ENCODE data around the gene ZBTB16. TPM values are rescaled to one million over a fixed set of nuclear protein-coding genes. Genes with fewer than 3 reads are reported as not detected.

The ZBTB16 gene
- polyA plus RNA-seq, 2 donors = 4.6 to 9.6 TPM

DNA sequence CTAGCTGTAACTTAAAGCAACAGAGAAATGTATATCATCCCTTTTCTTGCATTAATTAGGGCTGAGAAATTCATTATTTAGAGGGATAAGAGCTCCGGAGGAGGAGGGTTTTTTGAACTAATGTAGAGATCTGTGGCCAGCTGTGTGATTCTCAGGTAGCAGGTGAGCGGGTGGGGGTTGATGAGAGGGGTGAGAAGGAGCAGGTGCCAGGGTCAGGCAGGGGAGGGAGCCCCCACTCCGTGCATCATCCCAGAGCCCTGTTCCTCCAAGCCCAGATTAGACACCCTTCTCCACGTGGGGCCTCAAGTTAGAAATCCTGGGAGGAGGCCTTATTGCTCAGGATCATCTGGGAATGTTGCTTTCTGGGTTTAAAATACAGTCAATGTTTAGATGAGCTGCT is 24.9 kb downstream of the ZBTB16 start:
- H3K9me3 ChIP-seq (ENCODE audit: control insufficient read depth in 2 of 2, insufficient read depth in 1 of 2, low read depth in 1 of 2, low read length in 1 of 2) = no peaks in the 10 kb centered on the region
- H3K4me1 ChIP-seq (ENCODE audit: control insufficient read depth in 2 of 2, insufficient read depth in 2 of 2, low read length in 1 of 2) = peaks cover 10 to 23% of the 10 kb centered on the region in 2 donors
- no peak overlapping the region for H3K27ac ChIP-seq (ENCODE audit: low read depth in 2 of 2, low read length in 1 of 2)
- 57 to 58% methylated on average over 4 of the region's 4 CpGs for WGBS, 2 donors
- peaks cover 0 to 4% of the 10 kb centered on the region in 2 donors for H3K36me3 ChIP-seq (ENCODE audit: control insufficient read depth in 2 of 2, insufficient read depth in 2 of 2, low read length in 1 of 2)
- no peaks in the 10 kb centered on the region for H3K27me3 ChIP-seq (ENCODE audit: control insufficient read depth in 1 of 2, insufficient read depth in 2 of 2, low read length in 2 of 2)
- H3K4me3 ChIP-seq (ENCODE audit: low read depth in 1 of 2, low read length in 2 of 2) = no peak overlapping the region

DNA sequence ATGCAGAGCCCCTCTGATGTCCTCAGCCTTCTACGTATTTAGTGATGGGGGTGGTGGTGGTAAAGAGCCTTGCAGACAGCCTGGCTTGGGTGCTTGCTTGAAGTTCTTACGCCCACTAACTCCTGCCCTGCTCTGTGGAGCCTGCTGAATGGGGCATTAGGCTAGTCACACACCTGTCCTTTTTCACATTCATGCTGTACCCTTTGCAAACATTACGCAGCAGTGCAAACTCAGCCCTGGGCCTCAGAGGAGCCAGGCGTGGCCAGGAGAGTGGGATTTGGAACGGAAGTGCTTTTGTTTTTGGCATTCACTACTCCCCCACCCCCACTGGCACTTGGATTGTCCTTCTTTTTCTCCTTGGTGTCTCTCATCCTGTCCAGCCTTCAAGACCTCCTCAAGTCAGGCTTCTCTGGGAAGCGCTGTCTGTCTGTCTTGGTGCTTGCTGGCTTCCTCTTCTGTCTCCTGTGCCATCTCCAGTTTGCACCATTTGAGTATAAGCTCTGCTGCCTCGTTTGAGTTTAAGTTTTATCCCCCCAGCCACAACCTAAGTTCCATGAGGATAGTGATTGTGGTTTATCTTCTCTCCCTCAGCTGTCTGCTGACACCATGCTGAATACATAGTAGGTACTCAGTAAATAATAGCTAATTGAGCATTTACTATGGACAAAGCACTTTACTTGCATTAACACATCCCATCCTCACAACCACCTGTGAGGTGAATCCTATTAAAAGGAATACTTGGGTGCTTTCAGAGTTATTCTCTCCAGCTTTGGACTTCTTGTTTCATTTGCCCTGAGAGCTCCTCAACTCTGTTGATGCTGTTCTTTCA is 26.7 kb downstream of the ZBTB16 start:
- H3K4me3 ChIP-seq (ENCODE audit: low read depth in 1 of 2, low read length in 2 of 2) = no peak overlapping the region
- H3K4me1 ChIP-seq (ENCODE audit: control insufficient read depth in 2 of 2, insufficient read depth in 2 of 2, low read length in 1 of 2) = peaks cover 4 to 16% of the 10 kb centered on the region in 2 donors
- 57 to 69% methylated on average over 7 of the region's 7 CpGs for WGBS, 2 donors
- H3K36me3 ChIP-seq (ENCODE audit: control insufficient read depth in 2 of 2, insufficient read depth in 2 of 2, low read length in 1 of 2) = peaks cover 0 to 4% of the 10 kb centered on the region in 2 donors
- H3K27me3 ChIP-seq (ENCODE audit: control insufficient read depth in 1 of 2, insufficient read depth in 2 of 2, low read length in 2 of 2) = no peaks in the 10 kb centered on the region
- no peaks in the 10 kb centered on the region for H3K9me3 ChIP-seq (ENCODE audit: control insufficient read depth in 2 of 2, insufficient read depth in 1 of 2, low read depth in 1 of 2, low read length in 1 of 2)
- no peak overlapping the region for H3K27ac ChIP-seq (ENCODE audit: low read depth in 2 of 2, low read length in 1 of 2)

DNA sequence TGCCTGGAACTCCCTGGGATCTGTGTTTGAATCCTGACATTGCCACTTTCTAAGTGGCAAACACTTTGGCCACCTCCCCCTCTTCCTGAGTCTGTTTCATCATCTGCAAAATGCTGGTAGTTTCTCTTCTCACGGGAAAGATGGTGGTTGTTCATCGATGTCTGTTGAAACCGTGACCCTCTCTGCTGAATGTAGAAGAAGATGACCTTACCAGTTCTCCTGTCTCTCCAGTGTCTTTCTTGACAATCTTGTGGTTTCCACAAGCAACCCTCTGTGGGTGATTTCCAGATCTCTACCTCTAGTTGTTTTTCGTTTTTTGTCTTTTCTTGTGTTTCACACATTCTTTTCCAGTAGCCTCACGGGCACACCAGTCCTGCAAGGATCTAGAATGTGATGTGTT is 27.5 kb downstream of the ZBTB16 start:
- WGBS, 2 donors = 77 to 81% methylated on average over 5 of the region's 5 CpGs

DNA sequence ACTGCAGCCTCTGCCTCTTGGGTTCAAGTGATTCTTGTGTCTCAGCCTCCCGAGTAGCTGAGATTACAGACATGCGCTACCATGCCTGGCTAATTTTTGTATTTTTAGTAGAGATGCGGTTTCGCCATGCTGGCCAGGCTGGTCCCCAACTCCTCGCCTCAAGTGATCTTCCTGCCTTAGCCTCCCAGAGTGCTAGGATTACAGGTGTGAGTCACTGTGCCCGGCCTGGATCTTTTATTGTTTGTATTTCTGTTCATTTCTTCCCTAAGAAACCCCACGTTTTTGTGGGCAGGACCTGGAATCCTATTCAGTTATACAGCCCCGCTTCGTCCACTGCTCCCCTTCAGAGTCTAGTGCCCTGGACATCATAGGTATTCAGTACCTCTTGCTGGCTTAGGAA is 28.7 kb downstream of the ZBTB16 start:
- H3K9me3 ChIP-seq (ENCODE audit: control insufficient read depth in 2 of 2, insufficient read depth in 1 of 2, low read depth in 1 of 2, low read length in 1 of 2) = no peaks in the 10 kb centered on the region
- H3K36me3 ChIP-seq (ENCODE audit: control insufficient read depth in 2 of 2, insufficient read depth in 2 of 2, low read length in 1 of 2) = no peaks in the 10 kb centered on the region
- no peaks in the 10 kb centered on the region for H3K27me3 ChIP-seq (ENCODE audit: control insufficient read depth in 1 of 2, insufficient read depth in 2 of 2, low read length in 2 of 2)
- H3K27ac ChIP-seq (ENCODE audit: low read depth in 2 of 2, low read length in 1 of 2) = no peak overlapping the region
- WGBS, 2 donors = 74 to 75% methylated on average over 9 of the region's 9 CpGs
- H3K4me1 ChIP-seq (ENCODE audit: control insufficient read depth in 2 of 2, insufficient read depth in 2 of 2, low read length in 1 of 2) = peaks cover 2 to 13% of the 10 kb centered on the region in 2 donors
- H3K4me3 ChIP-seq (ENCODE audit: low read depth in 1 of 2, low read length in 2 of 2) = no peak overlapping the region

More for the DNA sequence above, 27.5 kb downstream of the ZBTB16 start:
- no peak overlapping the region for H3K4me3 ChIP-seq (ENCODE audit: low read depth in 1 of 2, low read length in 2 of 2)
- H3K4me1 ChIP-seq (ENCODE audit: control insufficient read depth in 2 of 2, insufficient read depth in 2 of 2, low read length in 1 of 2) = peaks cover 4 to 16% of the 10 kb centered on the region in 2 donors
- H3K27ac ChIP-seq (ENCODE audit: low read depth in 2 of 2, low read length in 1 of 2) = no peak overlapping the region
- no peaks in the 10 kb centered on the region for H3K9me3 ChIP-seq (ENCODE audit: control insufficient read depth in 2 of 2, insufficient read depth in 1 of 2, low read depth in 1 of 2, low read length in 1 of 2)
- no peaks in the 10 kb centered on the region for H3K27me3 ChIP-seq (ENCODE audit: control insufficient read depth in 1 of 2, insufficient read depth in 2 of 2, low read length in 2 of 2)
- H3K36me3 ChIP-seq (ENCODE audit: control insufficient read depth in 2 of 2, insufficient read depth in 2 of 2, low read length in 1 of 2) = peaks cover 0 to 4% of the 10 kb centered on the region in 2 donors

DNA sequence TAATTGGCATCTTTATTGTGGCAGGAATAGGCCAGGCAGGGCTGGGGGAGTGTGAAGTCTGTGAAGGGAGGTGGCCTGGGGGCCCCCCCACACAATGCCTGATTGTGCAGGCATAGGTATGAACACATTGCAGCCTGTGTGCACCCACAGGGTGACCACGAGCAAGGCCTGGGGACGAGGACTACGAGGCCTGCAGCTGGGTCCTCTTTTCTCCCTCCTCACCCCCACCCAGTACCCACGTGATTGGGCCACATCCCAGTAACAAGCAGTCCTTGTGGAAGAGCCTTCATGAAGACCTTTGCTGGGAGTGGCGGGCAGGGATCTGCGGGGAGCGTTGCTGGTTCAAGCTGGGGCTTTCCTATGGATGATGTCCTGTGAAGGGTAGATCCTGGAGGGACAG is 29.3 kb downstream of the ZBTB16 start:
- H3K36me3 ChIP-seq (ENCODE audit: control insufficient read depth in 2 of 2, insufficient read depth in 2 of 2, low read length in 1 of 2) = no peaks in the 10 kb centered on the region

DNA sequence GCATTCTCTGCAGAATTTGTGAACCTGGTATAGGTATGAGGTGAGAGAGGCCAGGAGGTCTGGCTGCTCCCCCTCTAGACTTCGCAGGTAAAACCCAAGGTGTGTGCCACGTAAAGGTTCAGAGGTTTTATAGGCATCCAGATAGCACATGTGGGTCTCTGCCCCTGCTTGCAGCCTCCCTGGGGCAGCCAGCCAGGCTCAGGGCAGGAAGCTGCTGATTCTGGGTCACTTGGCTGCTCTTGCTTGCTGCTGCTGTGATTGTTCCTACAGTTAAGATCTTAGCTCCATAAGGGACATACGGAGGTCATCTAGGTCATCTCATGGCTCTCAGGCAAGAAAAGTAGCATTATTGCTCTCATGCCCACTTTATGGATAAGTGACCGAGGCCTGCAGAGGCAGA is 30.2 kb downstream of the ZBTB16 start:
- WGBS, 2 donors = 58 to 69% methylated on average over 4 of the region's 4 CpGs
- H3K27me3 ChIP-seq (ENCODE audit: control insufficient read depth in 1 of 2, insufficient read depth in 2 of 2, low read length in 2 of 2) = no peaks in the 10 kb centered on the region
- H3K9me3 ChIP-seq (ENCODE audit: control insufficient read depth in 2 of 2, insufficient read depth in 1 of 2, low read depth in 1 of 2, low read length in 1 of 2) = no peaks in the 10 kb centered on the region
- H3K27ac ChIP-seq (ENCODE audit: low read depth in 2 of 2, low read length in 1 of 2) = no peak overlapping the region
- peaks cover 0 to 15% of the 10 kb centered on the region in 2 donors for H3K4me1 ChIP-seq (ENCODE audit: control insufficient read depth in 2 of 2, insufficient read depth in 2 of 2, low read length in 1 of 2)
- no peaks in the 10 kb centered on the region for H3K36me3 ChIP-seq (ENCODE audit: control insufficient read depth in 2 of 2, insufficient read depth in 2 of 2, low read length in 1 of 2)
- no peak overlapping the region for H3K4me3 ChIP-seq (ENCODE audit: low read depth in 1 of 2, low read length in 2 of 2)

More for the DNA sequence above, 29.3 kb downstream of the ZBTB16 start:
- Histone ChIP-seq H3K4me3 (ENCODE audit: low read depth in 1 of 2, low read length in 2 of 2) (no peak overlapping the region), H3K9me3 (ENCODE audit: control insufficient read depth in 2 of 2, insufficient read depth in 1 of 2, low read depth in 1 of 2, low read length in 1 of 2) (no peaks in the 10 kb centered on the region), H3K4me1 (ENCODE audit: control insufficient read depth in 2 of 2, insufficient read depth in 2 of 2, low read length in 1 of 2) (peaks cover 2 to 13% of the 10 kb centered on the region in 2 donors), H3K27ac (ENCODE audit: low read depth in 2 of 2, low read length in 1 of 2) (no peak overlapping the region), H3K27me3 (ENCODE audit: control insufficient read depth in 1 of 2, insufficient read depth in 2 of 2, low read length in 2 of 2) (no peaks in the 10 kb centered on the region)
- WGBS, 2 donors = 81 to 83% methylated on average over 7 of the region's 7 CpGs

DNA sequence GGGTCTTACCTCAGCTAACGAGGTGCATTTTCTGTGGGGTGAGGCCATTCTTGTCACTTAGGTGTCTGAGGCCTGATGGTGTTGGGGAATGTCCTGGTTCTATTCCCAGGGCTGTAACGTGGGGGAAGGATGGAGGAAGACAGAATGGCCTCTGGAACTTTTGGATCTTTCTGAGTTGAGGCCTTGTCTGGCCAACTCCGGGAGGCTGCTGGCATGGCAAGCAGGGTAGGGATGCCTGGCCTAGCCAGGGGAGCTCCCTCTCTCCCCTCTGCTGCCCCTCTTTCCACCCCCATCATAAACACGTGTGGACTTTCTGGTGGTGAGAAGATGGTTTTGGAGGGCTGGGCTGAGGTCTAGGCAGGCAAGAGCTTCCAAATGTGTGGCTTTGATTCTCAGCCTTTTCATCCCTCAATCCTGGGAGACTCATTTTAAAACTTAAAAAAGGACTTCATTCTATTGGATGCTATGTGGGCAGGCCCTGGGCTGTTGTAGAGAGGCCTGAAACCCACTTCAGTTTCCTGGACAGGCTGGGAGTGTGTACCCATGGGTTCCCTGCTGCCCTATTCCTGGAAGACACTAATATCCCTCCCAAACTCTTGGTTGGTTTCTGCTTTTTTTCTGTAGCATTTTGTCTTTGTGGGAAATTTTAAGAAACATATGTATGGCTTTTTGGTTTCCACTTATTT is 30.9 kb downstream of the ZBTB16 start:
- Histone ChIP-seq H3K27ac (ENCODE audit: low read depth in 2 of 2, low read length in 1 of 2) (no peak overlapping the region), H3K36me3 (ENCODE audit: control insufficient read depth in 2 of 2, insufficient read depth in 2 of 2, low read length in 1 of 2) (no peaks in the 10 kb centered on the region), H3K4me1 (ENCODE audit: control insufficient read depth in 2 of 2, insufficient read depth in 2 of 2, low read length in 1 of 2) (peaks cover 0 to 15% of the 10 kb centered on the region in 2 donors), H3K9me3 (ENCODE audit: control insufficient read depth in 2 of 2, insufficient read depth in 1 of 2, low read depth in 1 of 2, low read length in 1 of 2) (no peaks in the 10 kb centered on the region), H3K4me3 (ENCODE audit: low read depth in 1 of 2, low read length in 2 of 2) (no peak overlapping the region), H3K27me3 (ENCODE audit: control insufficient read depth in 1 of 2, insufficient read depth in 2 of 2, low read length in 2 of 2) (no peaks in the 10 kb centered on the region)
- 70 to 78% methylated on average over 4 of the region's 4 CpGs for WGBS, 2 donors

DNA sequence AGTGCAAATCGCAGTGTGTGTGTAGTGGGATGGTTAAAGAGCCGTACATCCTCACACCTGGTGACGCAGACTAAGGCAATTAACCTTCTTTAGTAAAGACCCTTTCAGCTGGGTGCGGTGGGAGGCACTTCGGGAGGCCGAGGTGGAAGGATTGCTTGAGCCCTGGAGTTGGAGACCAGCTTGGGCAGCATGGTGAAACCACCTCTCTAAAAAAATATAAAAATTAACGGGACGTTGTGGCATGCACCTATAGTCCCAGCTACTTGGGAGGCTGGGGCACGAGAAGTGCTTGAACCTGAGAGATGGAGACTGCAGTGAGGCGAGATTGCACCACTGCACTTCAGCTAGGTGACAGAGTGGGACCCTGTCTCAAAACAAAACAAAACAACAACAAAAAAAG is 31.5 kb downstream of the ZBTB16 start:
- 92 to 94% methylated on average over 10 of the region's 10 CpGs for WGBS, 2 donors
- no peaks in the 10 kb centered on the region for H3K36me3 ChIP-seq (ENCODE audit: control insufficient read depth in 2 of 2, insufficient read depth in 2 of 2, low read length in 1 of 2)
- no peak overlapping the region for H3K27ac ChIP-seq (ENCODE audit: low read depth in 2 of 2, low read length in 1 of 2)
- peaks cover 0 to 10% of the 10 kb centered on the region in 2 donors for H3K4me1 ChIP-seq (ENCODE audit: control insufficient read depth in 2 of 2, insufficient read depth in 2 of 2, low read length in 1 of 2)
- no peaks in the 10 kb centered on the region for H3K27me3 ChIP-seq (ENCODE audit: control insufficient read depth in 1 of 2, insufficient read depth in 2 of 2, low read length in 2 of 2)
- no peaks in the 10 kb centered on the region for H3K9me3 ChIP-seq (ENCODE audit: control insufficient read depth in 2 of 2, insufficient read depth in 1 of 2, low read depth in 1 of 2, low read length in 1 of 2)
- no peak overlapping the region for H3K4me3 ChIP-seq (ENCODE audit: low read depth in 1 of 2, low read length in 2 of 2)

DNA sequence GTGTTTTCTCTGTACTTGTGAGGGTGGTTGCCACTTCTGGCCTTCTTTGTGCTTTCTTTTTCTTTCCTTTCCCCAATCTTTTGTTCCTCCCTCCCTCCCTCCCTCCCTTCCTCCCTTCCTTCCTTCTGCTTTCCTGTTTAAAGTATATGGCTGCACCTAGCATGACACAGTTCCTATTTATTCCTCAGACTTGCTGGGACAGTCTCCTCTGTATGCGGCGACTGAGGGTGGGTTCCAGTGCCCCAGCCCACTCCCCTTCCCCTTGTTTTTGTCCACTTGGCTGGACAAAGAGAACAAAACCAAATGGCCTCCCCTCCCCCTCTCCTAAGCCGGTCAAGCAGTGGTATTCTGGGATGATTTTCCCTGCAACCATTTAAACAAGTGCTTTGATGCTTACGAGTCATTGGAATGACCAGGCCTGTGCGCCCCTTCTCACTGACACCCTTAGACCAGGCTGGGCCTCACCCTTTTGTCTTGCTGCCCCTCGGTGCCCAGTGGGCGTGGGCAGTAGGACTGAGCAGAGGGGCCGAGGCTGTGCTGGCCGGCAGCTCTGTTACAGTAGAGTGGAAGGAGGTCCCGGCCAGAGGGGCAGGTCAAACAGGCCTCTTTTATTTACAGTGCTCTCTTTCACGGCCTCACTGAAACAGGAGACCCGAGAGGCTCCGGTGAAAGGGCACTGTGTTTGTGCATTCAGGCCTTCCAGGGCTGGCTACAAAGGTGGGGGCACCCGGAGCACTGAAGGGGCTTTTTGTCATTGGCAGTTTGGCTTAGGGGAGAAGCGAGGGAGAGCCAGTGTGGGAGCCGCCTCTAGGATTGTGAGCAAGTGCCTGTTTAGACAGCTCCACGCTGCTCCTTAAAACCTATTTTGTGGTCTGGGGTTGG is 32.2 kb downstream of the ZBTB16 start:
- no peak overlapping the region for H3K27ac ChIP-seq (ENCODE audit: low read depth in 2 of 2, low read length in 1 of 2)
- no peaks in the 10 kb centered on the region for H3K36me3 ChIP-seq (ENCODE audit: control insufficient read depth in 2 of 2, insufficient read depth in 2 of 2, low read length in 1 of 2)
- H3K9me3 ChIP-seq (ENCODE audit: control insufficient read depth in 2 of 2, insufficient read depth in 1 of 2, low read depth in 1 of 2, low read length in 1 of 2) = no peaks in the 10 kb centered on the region
- 74 to 75% methylated on average over 17 of the region's 17 CpGs for WGBS, 2 donors
- H3K4me1 ChIP-seq (ENCODE audit: control insufficient read depth in 2 of 2, insufficient read depth in 2 of 2, low read length in 1 of 2) = peaks cover 0 to 7% of the 10 kb centered on the region in 2 donors
- H3K4me3 ChIP-seq (ENCODE audit: low read depth in 1 of 2, low read length in 2 of 2) = no peak overlapping the region
- H3K27me3 ChIP-seq (ENCODE audit: control insufficient read depth in 1 of 2, insufficient read depth in 2 of 2, low read length in 2 of 2) = no peaks in the 10 kb centered on the region
